Parathyroid adenoma (tissue), 2 donors: ENCODE data around the gene BAZ2B.

Experiments
- H2AFZ ChIP-seq: fragments of 300-600 bp; sonication (generic); one replicate; pipeline ENCODE4 v1.7.0; 2017; ENCODE audit warnings: antibody characterized with exemption, mild to moderate bottlenecking
- H3K27ac ChIP-seq: fragments of 300-600 bp; sonication (generic); one replicate; pipeline ENCODE4 v1.7.0; 2017
- H3K27me3 ChIP-seq: fragments of 300-600 bp; sonication (generic); one replicate; pipeline ENCODE4 v1.7.0; 2017; ENCODE audit warnings: low read length; ENCODE audit not compliant: control insufficient read depth, insufficient read depth
- H3K36me3 ChIP-seq: fragments of 300-600 bp; sonication (generic); one replicate; pipeline ENCODE4 v1.7.0; 2017; ENCODE audit warnings: low read length; ENCODE audit not compliant: control insufficient read depth, insufficient read depth
- H3K4me1 ChIP-seq: fragments of 300-600 bp; sonication (generic); one replicate; pipeline ENCODE4 v1.7.0; 2017; ENCODE audit warnings: control low read depth
- H3K4me2 ChIP-seq: fragments of 300-600 bp; sonication (generic); one replicate; pipeline ENCODE4 v1.7.0; 2017; ENCODE audit warnings: low read length
- H3K4me3 ChIP-seq: fragments of 300-600 bp; sonication (generic); one replicate; pipeline ENCODE4 v1.7.0; 2017; ENCODE audit warnings: low read depth, low read length
- H3K79me2 ChIP-seq: fragments of 300-600 bp; sonication (generic); one replicate; pipeline ENCODE4 v1.7.0; 2017; ENCODE audit warnings: control low read depth
- H3K9ac ChIP-seq: fragments of 300-600 bp; sonication (generic); one replicate; pipeline ENCODE4 v1.7.0; 2017; ENCODE audit warnings: mild to moderate bottlenecking
- H3K9me3 ChIP-seq: fragments of 300-600 bp; sonication (generic); one replicate; pipeline ENCODE4 v1.7.0; 2017; ENCODE audit warnings: low read length; ENCODE audit not compliant: control insufficient read depth
- TF ChIP-seq, protein P1 (sequence below): fragments of 300-600 bp; sonication (generic); IDR thresholded peaks from one replicate; pipeline ENCODE4 v1.7.0; 2017; ENCODE audit warnings: antibody characterized with exemption, mild to moderate bottlenecking
- donor health status: primary hyperparathyroidism.

Gene BAZ2B

DNA sequence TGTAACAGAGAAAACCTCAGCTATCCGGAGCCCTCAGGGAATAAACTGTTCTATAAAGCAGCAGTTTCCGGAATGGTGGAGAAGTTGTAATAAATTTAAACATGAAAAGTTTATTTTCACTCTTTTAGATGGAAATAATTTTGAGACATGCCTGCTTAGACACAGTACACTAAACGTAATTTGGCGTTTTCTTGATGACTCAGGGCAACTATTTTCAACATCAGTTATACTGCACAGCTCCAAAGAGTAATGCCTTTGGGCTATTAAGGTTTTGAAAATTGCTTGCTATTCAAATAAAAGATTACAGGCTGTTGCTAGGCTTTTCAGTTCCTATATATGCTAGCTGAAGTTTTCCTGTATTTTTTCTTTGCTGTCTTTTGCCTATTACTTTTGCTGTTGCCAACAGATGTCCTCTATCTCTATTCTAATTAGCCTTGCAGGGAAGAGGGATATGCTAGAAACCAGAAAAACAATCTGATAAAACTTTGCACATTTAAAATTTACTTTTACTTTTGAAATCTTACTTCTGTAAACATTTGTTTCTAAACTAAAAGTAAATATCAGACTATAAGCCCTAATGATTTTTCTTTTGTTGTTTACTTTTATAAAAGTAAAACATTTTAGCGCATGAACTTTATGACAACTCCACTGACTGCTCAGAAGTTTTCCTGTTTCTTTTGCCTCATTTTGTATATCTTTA, 216.5 kb downstream of the BAZ2B start:
- peaks cover 3% of the 10 kb centered on the region for H3K4me1 ChIP-seq
- no peak overlapping the region for H3K9ac ChIP-seq
- no peak overlapping the region for H3K4me3 ChIP-seq
- no peak overlapping the region for H3K27ac ChIP-seq
- H3K9me3 ChIP-seq = no peaks in the 10 kb centered on the region
- TF ChIP-seq, protein P1, sequence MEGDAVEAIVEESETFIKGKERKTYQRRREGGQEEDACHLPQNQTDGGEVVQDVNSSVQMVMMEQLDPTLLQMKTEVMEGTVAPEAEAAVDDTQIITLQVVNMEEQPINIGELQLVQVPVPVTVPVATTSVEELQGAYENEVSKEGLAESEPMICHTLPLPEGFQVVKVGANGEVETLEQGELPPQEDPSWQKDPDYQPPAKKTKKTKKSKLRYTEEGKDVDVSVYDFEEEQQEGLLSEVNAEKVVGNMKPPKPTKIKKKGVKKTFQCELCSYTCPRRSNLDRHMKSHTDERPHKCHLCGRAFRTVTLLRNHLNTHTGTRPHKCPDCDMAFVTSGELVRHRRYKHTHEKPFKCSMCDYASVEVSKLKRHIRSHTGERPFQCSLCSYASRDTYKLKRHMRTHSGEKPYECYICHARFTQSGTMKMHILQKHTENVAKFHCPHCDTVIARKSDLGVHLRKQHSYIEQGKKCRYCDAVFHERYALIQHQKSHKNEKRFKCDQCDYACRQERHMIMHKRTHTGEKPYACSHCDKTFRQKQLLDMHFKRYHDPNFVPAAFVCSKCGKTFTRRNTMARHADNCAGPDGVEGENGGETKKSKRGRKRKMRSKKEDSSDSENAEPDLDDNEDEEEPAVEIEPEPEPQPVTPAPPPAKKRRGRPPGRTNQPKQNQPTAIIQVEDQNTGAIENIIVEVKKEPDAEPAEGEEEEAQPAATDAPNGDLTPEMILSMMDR = no peak
- no peaks in the 10 kb centered on the region for H3K79me2 ChIP-seq
- H3K36me3 ChIP-seq = no peaks in the 10 kb centered on the region
- H2AFZ ChIP-seq = no peak overlapping the region
- no peaks in the 10 kb centered on the region for H3K27me3 ChIP-seq
- no peak overlapping the region for H3K4me2 ChIP-seq

DNA sequence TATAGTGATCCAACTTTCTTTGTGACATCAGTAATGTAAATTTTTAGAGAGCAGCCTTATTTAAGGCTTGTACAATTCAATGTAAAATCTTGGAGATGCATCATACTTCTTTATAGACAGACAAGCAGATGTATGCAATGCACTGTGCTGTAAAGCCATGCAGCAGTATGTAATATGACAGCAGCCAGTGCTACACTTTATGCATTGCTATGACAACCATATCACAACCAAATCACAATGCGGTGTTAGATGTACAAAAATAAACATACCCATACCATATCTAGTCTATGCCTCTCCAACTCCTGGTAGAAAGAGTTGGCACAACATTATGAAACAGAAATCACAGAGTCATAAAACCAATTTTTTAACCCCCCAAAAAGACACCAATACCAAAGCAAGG, 219.5 kb downstream of the BAZ2B start:
- Histone ChIP-seq H3K4me2 (no peak overlapping the region), H3K79me2 (no peaks in the 10 kb centered on the region), H3K9me3 (no peaks in the 10 kb centered on the region), H3K9ac (no peak overlapping the region), H3K27me3 (no peaks in the 10 kb centered on the region), H2AFZ (no peak overlapping the region), H3K4me1 (peaks cover 3% of the 10 kb centered on the region), H3K27ac (no peak overlapping the region), H3K36me3 (no peaks in the 10 kb centered on the region), H3K4me3 (no peak overlapping the region)
- TF ChIP-seq, protein P1 = no peak

DNA sequence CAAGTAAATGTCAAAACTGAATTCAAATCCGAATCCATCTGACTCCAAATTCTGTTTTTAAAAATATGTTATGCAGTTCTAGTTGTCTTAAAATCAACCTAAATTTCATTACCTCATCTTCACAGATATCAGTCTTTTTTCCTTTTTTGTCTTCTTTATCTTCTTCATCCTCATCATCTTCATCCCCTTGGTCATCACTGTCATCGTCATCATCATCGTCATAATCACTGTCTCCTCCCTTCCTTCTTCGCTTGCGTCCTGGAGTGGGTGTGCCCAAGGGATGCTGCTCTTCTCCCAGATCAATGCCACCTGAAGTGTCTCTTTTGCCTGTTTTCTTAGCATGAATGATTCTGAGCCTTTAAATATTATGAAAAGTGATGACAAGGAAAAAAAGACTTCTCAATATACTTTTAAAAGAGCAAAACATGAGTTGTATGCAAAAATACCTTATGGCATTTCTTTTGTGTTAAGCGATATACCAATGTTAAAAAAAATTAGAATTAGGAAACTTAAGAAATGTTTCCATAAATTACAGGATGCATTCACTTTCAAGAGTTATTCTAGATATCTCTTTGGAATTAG, 233.8 kb downstream of the BAZ2B start:
- no peak overlapping the region for H3K4me2 ChIP-seq
- no peaks in the 10 kb centered on the region for H3K79me2 ChIP-seq
- no peak overlapping the region for H3K4me3 ChIP-seq
- H3K36me3 ChIP-seq = no peaks in the 10 kb centered on the region
- no peak overlapping the region for H3K27ac ChIP-seq
- H3K9ac ChIP-seq = no peak overlapping the region
- TF ChIP-seq, protein P1 = no peak
- H2AFZ ChIP-seq = no peak overlapping the region
- H3K9me3 ChIP-seq = no peaks in the 10 kb centered on the region
- no peaks in the 10 kb centered on the region for H3K27me3 ChIP-seq
- H3K4me1 ChIP-seq = peaks cover 6% of the 10 kb centered on the region

DNA sequence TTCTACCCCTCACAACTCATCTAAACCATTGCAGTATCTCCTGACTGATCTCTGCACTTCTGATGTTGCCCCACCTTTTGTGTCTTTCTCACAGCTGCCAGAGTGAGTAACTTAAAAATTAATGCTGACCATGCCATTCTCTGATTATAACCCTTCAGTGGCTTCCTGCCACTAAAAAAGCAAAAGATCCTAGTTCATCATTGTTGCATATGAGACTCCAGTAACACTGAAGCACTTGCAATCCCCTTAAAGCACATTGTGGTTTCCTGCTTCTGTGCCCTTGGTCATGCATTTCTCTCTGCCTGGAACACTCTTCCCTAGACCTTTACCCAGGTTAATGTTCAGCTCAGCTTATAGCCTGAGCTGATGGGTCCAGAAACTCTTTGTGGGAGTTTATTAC, 234.8 kb downstream of the BAZ2B start:
- TF ChIP-seq, protein P1 = no peak

More for the DNA sequence above, 234.8 kb downstream of the BAZ2B start:
- no peak overlapping the region for H2AFZ ChIP-seq
- no peak overlapping the region for H3K4me2 ChIP-seq
- H3K9me3 ChIP-seq = no peaks in the 10 kb centered on the region
- no peaks in the 10 kb centered on the region for H3K27me3 ChIP-seq
- H3K36me3 ChIP-seq = no peaks in the 10 kb centered on the region
- H3K9ac ChIP-seq = no peak overlapping the region
- H3K79me2 ChIP-seq = no peaks in the 10 kb centered on the region
- peaks cover 6% of the 10 kb centered on the region for H3K4me1 ChIP-seq
- no peak overlapping the region for H3K4me3 ChIP-seq
- H3K27ac ChIP-seq = no peak overlapping the region
